Activated T-cell treated with anti-CD3 and anti-CD28 coated beads, Interleukin-2, amount 50 U/mL, for 24 hours (primary cell): ENCODE data around the gene STXBP4.

Experiments
- DNase-seq: peaks from one replicate; pipeline ENCODE4 v3.0.0-alpha.2; 2020
- H3K27ac Mint-ChIP-seq: 2 replicates; pipeline ENCODE4 v1.8.0; 2020; ENCODE audit warnings: mild to moderate bottlenecking, mixed read lengths
- H3K27me3 Mint-ChIP-seq: 2 replicates; pipeline ENCODE4 v1.8.0; 2020; ENCODE audit warnings: mixed read lengths
- H3K36me3 Mint-ChIP-seq: 2 replicates; pipeline ENCODE4 v1.8.0; 2020; ENCODE audit warnings: low read depth, mixed read lengths
- H3K4me1 Mint-ChIP-seq: 2 replicates; pipeline ENCODE4 v1.8.0; 2020; ENCODE audit warnings: low read depth, mixed read lengths
- H3K4me3 Mint-ChIP-seq: 2 replicates; pipeline ENCODE4 v1.8.0; 2020; ENCODE audit warnings: mild to moderate bottlenecking, moderate library complexity, mixed read lengths
- H3K9me3 Mint-ChIP-seq: 2 replicates; pipeline ENCODE4 v1.8.0; 2020; ENCODE audit warnings: mixed read lengths

STXBP4 gene

GRCh38 chr17:54948380-54948779 is 20.2 kb upstream of the STXBP4 start:
- peaks cover 14% of the 10 kb centered on the region for H3K27me3 Mint-ChIP-seq

GRCh38 chr17:54950116-54950515 is 18.4 kb upstream of the STXBP4 start:
- H3K9me3 Mint-ChIP-seq = no peaks in the 10 kb centered on the region
- peaks cover 14% of the 10 kb centered on the region for H3K27me3 Mint-ChIP-seq
- no peak overlapping the region for H3K27ac Mint-ChIP-seq
- peaks cover 22% of the 10 kb centered on the region for H3K36me3 Mint-ChIP-seq
- H3K4me1 Mint-ChIP-seq = peaks cover 5% of the 10 kb centered on the region
- no peak overlapping the region for H3K4me3 Mint-ChIP-seq
- DNase-seq = no peak

More at GRCh38 chr17:54948380-54948779, 20.2 kb upstream of the STXBP4 start:
- no peak overlapping the region for H3K4me3 Mint-ChIP-seq
- H3K27ac Mint-ChIP-seq = no peak overlapping the region
- peaks cover 5% of the 10 kb centered on the region for H3K4me1 Mint-ChIP-seq
- peaks cover 15% of the 10 kb centered on the region for H3K36me3 Mint-ChIP-seq
- no peaks in the 10 kb centered on the region for H3K9me3 Mint-ChIP-seq
- no peak for DNase-seq

- no peak overlapping the region for H3K27ac Mint-ChIP-seq
- no peaks in the 10 kb centered on the region for H3K9me3 Mint-ChIP-seq
- H3K36me3 Mint-ChIP-seq = peaks cover 24% of the 10 kb centered on the region
- H3K27me3 Mint-ChIP-seq = peaks cover 14% of the 10 kb centered on the region
- H3K4me3 Mint-ChIP-seq = no peak overlapping the region
- H3K4me1 Mint-ChIP-seq = peaks cover 4% of the 10 kb centered on the region
- DNase-seq = no peak
These were observed 17.3 kb upstream of the STXBP4 start for GRCh38 chr17:54951286-54951685.

- H3K4me1 Mint-ChIP-seq = no peaks in the 10 kb centered on the region
- no peak for DNase-seq
- no peak overlapping the region for H3K4me3 Mint-ChIP-seq
- no peaks in the 10 kb centered on the region for H3K27me3 Mint-ChIP-seq
- H3K27ac Mint-ChIP-seq = no peak overlapping the region
- peaks cover 69% of the 10 kb centered on the region for H3K36me3 Mint-ChIP-seq
- H3K9me3 Mint-ChIP-seq = no peaks in the 10 kb centered on the region
These were observed 11.8 kb upstream of the STXBP4 start for GRCh38 chr17:54956791-54957190.

- DNase-seq = peak; percentile 39
- H3K36me3 Mint-ChIP-seq = peaks cover 35% of the 10 kb centered on the region
- H3K9me3 Mint-ChIP-seq = no peaks in the 10 kb centered on the region
- no peak overlapping the region for H3K27ac Mint-ChIP-seq
- H3K4me1 Mint-ChIP-seq = peaks cover 28% of the 10 kb centered on the region
- H3K27me3 Mint-ChIP-seq = no peaks in the 10 kb centered on the region
- no peak overlapping the region for H3K4me3 Mint-ChIP-seq
These were observed 824 bp upstream of the STXBP4 start for GRCh38 chr17:54967621-54968261.

GRCh38 chr17:54968988-54969332 is 395 bp downstream of the STXBP4 start:
- DNase-seq = no peak
- H3K4me1 Mint-ChIP-seq = peaks cover 28% of the 10 kb centered on the region
- no peaks in the 10 kb centered on the region for H3K9me3 Mint-ChIP-seq
- no peak overlapping the region for H3K27ac Mint-ChIP-seq
- no peaks in the 10 kb centered on the region for H3K27me3 Mint-ChIP-seq
- peaks cover 24% of the 10 kb centered on the region for H3K36me3 Mint-ChIP-seq
- no peak overlapping the region for H3K4me3 Mint-ChIP-seq

GRCh38 chr17:54969658-54970572 is 1.4 kb downstream of the STXBP4 start:
- no peak overlapping the region for H3K27ac Mint-ChIP-seq
- no peak for DNase-seq
- no peaks in the 10 kb centered on the region for H3K9me3 Mint-ChIP-seq
- H3K36me3 Mint-ChIP-seq = peaks cover 15% of the 10 kb centered on the region
- peaks cover 28% of the 10 kb centered on the region for H3K4me1 Mint-ChIP-seq
- no peak overlapping the region for H3K4me3 Mint-ChIP-seq
- H3K27me3 Mint-ChIP-seq = no peaks in the 10 kb centered on the region

- Mint-ChIP-seq H3K27me3 (no peaks in the 10 kb centered on the region), H3K27ac (no peak overlapping the region), H3K36me3 (peaks cover 3% of the 10 kb centered on the region), H3K9me3 (no peaks in the 10 kb centered on the region), H3K4me1 (peaks cover 26% of the 10 kb centered on the region), H3K4me3 (no peak overlapping the region)
- no peak for DNase-seq
These were observed 2.6 kb downstream of the STXBP4 start for GRCh38 chr17:54971147-54971546.

GRCh38 chr17:54971901-54972300 is 3.3 kb downstream of the STXBP4 start:
- H3K27me3 Mint-ChIP-seq = no peaks in the 10 kb centered on the region
- DNase-seq = no peak
- H3K27ac Mint-ChIP-seq = no peak overlapping the region
- peaks cover 3% of the 10 kb centered on the region for H3K36me3 Mint-ChIP-seq
- H3K4me1 Mint-ChIP-seq = peaks cover 20% of the 10 kb centered on the region
- no peak overlapping the region for H3K4me3 Mint-ChIP-seq
- H3K9me3 Mint-ChIP-seq = no peaks in the 10 kb centered on the region

- Mint-ChIP-seq H3K36me3 (peaks cover 4% of the 10 kb centered on the region), H3K9me3 (no peaks in the 10 kb centered on the region), H3K27ac (no peak overlapping the region), H3K4me1 (peaks cover 16% of the 10 kb centered on the region), H3K27me3 (no peaks in the 10 kb centered on the region), H3K4me3 (no peak overlapping the region)
- DNase-seq = no peak
These were observed 4.0 kb downstream of the STXBP4 start for GRCh38 chr17:54972406-54973138.

GRCh38 chr17:54974759-54975158 is 6.2 kb downstream of the STXBP4 start:
- H3K36me3 Mint-ChIP-seq = peaks cover 6% of the 10 kb centered on the region
- no peak for DNase-seq
- no peaks in the 10 kb centered on the region for H3K27me3 Mint-ChIP-seq
- peaks cover 21% of the 10 kb centered on the region for H3K4me1 Mint-ChIP-seq
- peaks cover 2% of the 10 kb centered on the region for H3K9me3 Mint-ChIP-seq
- no peak overlapping the region for H3K4me3 Mint-ChIP-seq
- no peak overlapping the region for H3K27ac Mint-ChIP-seq

- Mint-ChIP-seq H3K27me3 (no peaks in the 10 kb centered on the region), H3K9me3 (peaks cover 2% of the 10 kb centered on the region), H3K36me3 (peaks cover 11% of the 10 kb centered on the region), H3K4me1 (peaks cover 17% of the 10 kb centered on the region), H3K27ac (no peak overlapping the region), H3K4me3 (no peak overlapping the region)
- no peak for DNase-seq
These were observed 7.8 kb downstream of the STXBP4 start for GRCh38 chr17:54976316-54976715.

GRCh38 chr17:54977744-54978143 is 9.2 kb downstream of the STXBP4 start:
- H3K9me3 Mint-ChIP-seq = peaks cover 2% of the 10 kb centered on the region
- DNase-seq = no peak
- peaks cover 14% of the 10 kb centered on the region for H3K4me1 Mint-ChIP-seq
- H3K27ac Mint-ChIP-seq = no peak overlapping the region
- H3K36me3 Mint-ChIP-seq = peaks cover 11% of the 10 kb centered on the region
- no peaks in the 10 kb centered on the region for H3K27me3 Mint-ChIP-seq
- no peak overlapping the region for H3K4me3 Mint-ChIP-seq

GRCh38 chr17:54979657-54980056 is 11.1 kb downstream of the STXBP4 start:
- H3K27ac Mint-ChIP-seq = no peak overlapping the region

More at GRCh38 chr17:54979657-54980056, 11.1 kb downstream of the STXBP4 start:
- no peaks in the 10 kb centered on the region for H3K27me3 Mint-ChIP-seq
- H3K4me3 Mint-ChIP-seq = no peak overlapping the region
- DNase-seq = no peak
- peaks cover 11% of the 10 kb centered on the region for H3K36me3 Mint-ChIP-seq
- peaks cover 2% of the 10 kb centered on the region for H3K9me3 Mint-ChIP-seq
- H3K4me1 Mint-ChIP-seq = peaks cover 14% of the 10 kb centered on the region
